Lung (tissue), 12 donors: ENCODE results near the gene SLC7A11. TPM values are rescaled to one million over a fixed set of nuclear protein-coding genes. Genes with fewer than 3 reads are reported as not detected.

Experiments used
- ATAC-seq: fragments of 200-7000 bp; cut with Tn5 transposase; one replicate; pipeline ENCODE4 v1.9.1; 2020; ENCODE audit warnings: moderate number of reproducible peaks; ENCODE audit not compliant: insufficient read depth, low FRiP score
- DNase-seq, 3 donors: peaks; one replicate each; pipeline ENCODE4 v3.0.0-alpha.2; 2013 to 2017
- H3K27ac ChIP-seq, 2 donors: one replicate each; pipeline ENCODE4 v1.5.1; 2013; ENCODE audit warnings: mild to moderate bottlenecking in 2 of 2, moderate library complexity in 2 of 2, control low read depth in 1 of 2, inconsistent platforms in 1 of 2, low read depth in 1 of 2, low read length in 1 of 2
- H3K27me3 ChIP-seq, 3 donors: one replicate each; pipeline ENCODE4 v1.5.1; 2013; ENCODE audit warnings: low read length in 2 of 3; ENCODE audit not compliant: control insufficient read depth in 3 of 3, insufficient read depth in 3 of 3
- H3K36me3 ChIP-seq, 4 donors: one replicate each; pipeline ENCODE4 v1.5.1; 2013; ENCODE audit warnings: low read length in 4 of 4, mild to moderate bottlenecking in 1 of 4, moderate library complexity in 1 of 4; ENCODE audit not compliant: control insufficient read depth in 4 of 4, insufficient read depth in 4 of 4
- H3K4me1 ChIP-seq, 5 donors: one replicate each; pipeline ENCODE4 v1.5.1; 2013; ENCODE audit warnings: low read length in 5 of 5, mild to moderate bottlenecking in 2 of 5, moderate library complexity in 1 of 5; ENCODE audit not compliant: control insufficient read depth in 5 of 5, insufficient read depth in 5 of 5
- H3K4me3 ChIP-seq: one replicate; pipeline ENCODE4 v1.5.1; 2013; ENCODE audit warnings: mild to moderate bottlenecking, control low read depth, moderate library complexity
- H3K9ac ChIP-seq, 2 donors: one replicate each; pipeline ENCODE4 v1.5.1; 2013; ENCODE audit warnings: low read length in 2 of 2, control low read depth in 1 of 2; ENCODE audit not compliant: insufficient read depth in 1 of 2
- H3K9me3 ChIP-seq, 4 donors: one replicate each; pipeline ENCODE4 v1.5.1; 2013; ENCODE audit warnings: low read length in 3 of 4, mild to moderate bottlenecking in 1 of 4, moderate library complexity in 1 of 4; ENCODE audit not compliant: control insufficient read depth in 4 of 4, insufficient read depth in 3 of 4
- WGBS, 2 donors: extraction: QIAGEN DNeasy Blood & Tissue Kit; methylation state at CpG; one replicate each; pipeline ENCODE4 v1.1.7; 2013; 5-methylcytosine and 5-hydroxymethylcytosine counted together
- polyA plus RNA-seq, 2 donors: library from polyadenylated mRNA; stranded (reverse); fragments of 200-250 nt; gene quantifications; one replicate each; pipeline ENCODE4 v1.2.1, GENCODE V29; 2013
- total RNA-seq, 2 donors: library from RNA; depleted of rRNA in 1 of 2; stranded (reverse); fragments of >200 nt in 1 of 2; gene quantifications; one replicate each; pipeline ENCODE4 v1.2.1, GENCODE V29; 2014 to 2021
- TF ChIP-seq, protein P1 (sequence below): IDR thresholded peaks from 2 replicates; pipeline ENCODE4 v1.5.1; 2012; ENCODE audit warnings: mild to moderate bottlenecking; ENCODE audit errors: control extremely low read depth, extremely low read depth
- donor health status: control.
- donor health status: control.
- donor health status: Bipolar disorder and iron deficiency.
- donor health status: healthy.
- donor health status: DM: yes; HTN: yes; CAD: no.

Gene SLC7A11
- total and polyA plus RNA-seq, 4 donors: 2.0 to 6.7 (median 2.9) TPM

DNA sequence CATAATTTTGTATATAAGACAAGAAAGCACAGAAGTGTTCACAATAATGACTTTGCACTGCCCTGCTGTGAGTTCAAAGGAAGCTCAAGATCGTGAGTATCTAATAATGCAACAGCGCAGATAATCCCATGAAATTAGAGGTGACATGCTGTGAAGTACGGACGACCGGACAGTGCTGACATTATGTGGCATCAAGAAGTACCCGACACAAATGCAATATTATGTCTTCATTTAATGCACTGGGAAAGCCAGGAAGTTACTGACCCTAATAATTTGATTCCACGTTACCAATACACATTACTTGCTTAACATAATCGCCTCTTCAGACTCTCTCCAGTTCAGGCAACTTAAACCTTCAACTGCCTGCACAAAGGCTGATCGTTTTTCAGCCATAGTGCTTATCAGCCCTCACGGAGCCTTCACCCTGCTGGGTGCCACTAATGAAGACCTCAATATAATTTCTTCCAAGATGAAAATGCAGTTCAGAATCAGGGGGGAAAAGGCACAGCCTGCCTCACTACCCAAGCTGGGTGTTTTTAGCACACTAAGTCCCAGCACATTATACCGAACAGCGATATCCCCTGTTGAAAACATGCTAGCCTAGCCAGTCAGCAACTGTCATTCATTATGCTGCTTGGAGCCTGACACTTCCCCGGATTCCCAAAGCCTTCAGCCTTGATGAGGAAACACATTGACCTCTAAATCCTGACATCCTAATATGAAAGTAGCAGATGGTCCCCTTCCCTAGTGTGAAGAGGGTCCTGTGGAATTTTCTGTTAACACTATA lies 56.1 kb downstream of the SLC7A11 start:
- Histone ChIP-seq H3K27me3 (no peaks in the 10 kb centered on the region), H3K27ac (no peak overlapping the region)
- 91% methylated on average over 13 of the region's 13 CpGs for WGBS, 2 donors

DNA sequence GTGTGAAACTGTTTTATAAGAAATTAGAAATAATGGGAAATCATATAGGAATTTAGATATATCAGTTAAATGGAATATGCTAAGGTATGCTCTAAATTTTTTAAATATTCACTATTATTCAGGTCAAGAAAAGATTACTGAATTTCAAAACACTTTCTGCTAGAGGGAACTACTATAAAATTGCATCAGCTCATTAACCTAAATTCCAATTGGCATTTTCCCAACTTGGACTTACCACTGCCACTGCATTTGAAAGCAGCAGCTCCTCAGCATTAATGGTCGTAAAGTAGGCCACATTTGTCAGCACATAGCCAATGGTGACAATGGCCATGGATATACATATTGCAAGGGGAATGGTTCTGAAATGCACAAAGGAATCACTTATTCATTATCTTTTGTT lies 57.3 kb downstream of the SLC7A11 start:
- DNase-seq (peak in 2 of 3 donors; percentile 27 to 53), ATAC-seq (no peak)
- Histone ChIP-seq H3K36me3 (no peaks in the 10 kb centered on the region), H3K27ac (no peak overlapping the region), H3K4me1 (peaks cover 0 to 12% (median 0%) of the 10 kb centered on the region in 5 donors), H3K9me3 (no peaks in the 10 kb centered on the region), H3K4me3 (no peak overlapping the region), H3K9ac (no peak overlapping the region), H3K27me3 (no peaks in the 10 kb centered on the region)
- WGBS, 2 donors: 78 to 87% methylated on average over 1 of the region's 1 CpG
- TF ChIP-seq, protein P1, sequence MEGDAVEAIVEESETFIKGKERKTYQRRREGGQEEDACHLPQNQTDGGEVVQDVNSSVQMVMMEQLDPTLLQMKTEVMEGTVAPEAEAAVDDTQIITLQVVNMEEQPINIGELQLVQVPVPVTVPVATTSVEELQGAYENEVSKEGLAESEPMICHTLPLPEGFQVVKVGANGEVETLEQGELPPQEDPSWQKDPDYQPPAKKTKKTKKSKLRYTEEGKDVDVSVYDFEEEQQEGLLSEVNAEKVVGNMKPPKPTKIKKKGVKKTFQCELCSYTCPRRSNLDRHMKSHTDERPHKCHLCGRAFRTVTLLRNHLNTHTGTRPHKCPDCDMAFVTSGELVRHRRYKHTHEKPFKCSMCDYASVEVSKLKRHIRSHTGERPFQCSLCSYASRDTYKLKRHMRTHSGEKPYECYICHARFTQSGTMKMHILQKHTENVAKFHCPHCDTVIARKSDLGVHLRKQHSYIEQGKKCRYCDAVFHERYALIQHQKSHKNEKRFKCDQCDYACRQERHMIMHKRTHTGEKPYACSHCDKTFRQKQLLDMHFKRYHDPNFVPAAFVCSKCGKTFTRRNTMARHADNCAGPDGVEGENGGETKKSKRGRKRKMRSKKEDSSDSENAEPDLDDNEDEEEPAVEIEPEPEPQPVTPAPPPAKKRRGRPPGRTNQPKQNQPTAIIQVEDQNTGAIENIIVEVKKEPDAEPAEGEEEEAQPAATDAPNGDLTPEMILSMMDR: no peak

More for the DNA sequence above, 56.1 kb downstream of the SLC7A11 start:
- Histone ChIP-seq H3K9ac (no peak overlapping the region), H3K36me3 (no peaks in the 10 kb centered on the region), H3K4me3 (no peak overlapping the region), H3K4me1 (peaks cover 0 to 12% (median 0%) of the 10 kb centered on the region in 5 donors), H3K9me3 (no peaks in the 10 kb centered on the region)
- TF ChIP-seq, protein P1: no peak
- DNase-seq (peak in 1 of 3 donors; percentile 1), ATAC-seq (no peak)

DNA sequence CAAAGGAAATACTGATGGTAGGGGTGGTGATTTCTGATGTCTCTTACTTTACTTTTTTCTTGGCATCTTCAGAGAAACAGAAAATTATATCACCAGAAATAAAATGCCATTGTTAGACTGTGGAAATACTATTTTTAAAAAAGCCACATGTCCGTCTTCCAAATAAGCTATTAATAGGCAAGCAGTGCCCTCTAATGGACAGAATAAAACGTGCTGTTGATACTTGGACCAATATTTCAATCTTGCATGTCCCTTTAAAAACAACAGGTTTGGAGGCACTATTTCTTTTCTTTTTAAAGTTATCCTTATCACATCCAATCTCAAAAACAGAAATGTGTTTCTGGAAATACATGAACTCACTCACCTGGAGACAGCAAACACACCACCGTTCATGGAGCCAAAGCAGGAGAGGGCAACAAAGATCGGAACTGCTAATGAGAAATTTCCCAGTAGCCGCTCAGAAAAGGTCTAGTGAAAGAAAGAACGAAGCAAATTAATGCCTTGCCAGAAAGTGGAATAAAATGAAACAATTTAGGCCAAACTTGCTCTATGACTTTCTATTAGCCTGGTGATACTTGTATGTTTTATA lies 59.2 kb downstream of the SLC7A11 start:
- no peaks in the 10 kb centered on the region for H3K27me3 ChIP-seq
- no peak overlapping the region for H3K4me3 ChIP-seq
- H3K27ac ChIP-seq: no peak overlapping the region
- ATAC-seq (no peak), DNase-seq (peak in 2 of 3 donors; percentile 79 to 87)
- WGBS, 2 donors: 51 to 59% methylated on average over 6 of the region's 6 CpGs
- no peak overlapping the region for H3K9ac ChIP-seq
- H3K9me3 ChIP-seq: no peaks in the 10 kb centered on the region
- H3K4me1 ChIP-seq: peaks cover 0 to 12% (median 0%) of the 10 kb centered on the region in 5 donors
- H3K36me3 ChIP-seq: no peaks in the 10 kb centered on the region
- TF ChIP-seq, protein P1: peak; percentile 52
